Astrocyte (in vitro differentiated cells and primary cell): ENCODE results near the gene FHAD1.

ENCODE experiments used
- CTCF ChIP-seq: IDR thresholded peaks from 2 replicates; pipeline ENCODE4 v1.5.1; 2011; ENCODE audit warnings: low read depth, mild to moderate bottlenecking, inconsistent platforms, low read length, moderate library complexity; ENCODE audit not compliant: insufficient read depth
- EZH2 ChIP-seq: IDR thresholded peaks from 2 replicates; pipeline ENCODE4 v1.6.1; 2012; ENCODE audit warnings: mild to moderate bottlenecking, low read length, inconsistent platforms; ENCODE audit not compliant: insufficient read depth

GRCh38 chr1:15349133-15349532, 102.1 kb downstream of the FHAD1 start:
- TF ChIP-seq CTCF (no peak), EZH2 (no peak)
